Head of caudate nucleus (tissue), 42 donors: ENCODE measurements around the gene CCDC182.
A peak's percentile ranks its signal among the peaks of the same experiment; 100 is the strongest.

Experiments used
- DNase-seq, 42 donors: peaks; one replicate each; pipeline versions ENCODE4 v3.0.0 to v3.0.0-alpha.2; 2020 to 2021; ENCODE audit warnings: mixed read lengths in 7 of 42
- intact Hi-C: fragments of 100-400 bp; cut with DNase I; formaldehyde crosslinking; loops from one replicate; pipeline ENCODE4 v1.15.0; 2022

Gene CCDC182

DNA sequence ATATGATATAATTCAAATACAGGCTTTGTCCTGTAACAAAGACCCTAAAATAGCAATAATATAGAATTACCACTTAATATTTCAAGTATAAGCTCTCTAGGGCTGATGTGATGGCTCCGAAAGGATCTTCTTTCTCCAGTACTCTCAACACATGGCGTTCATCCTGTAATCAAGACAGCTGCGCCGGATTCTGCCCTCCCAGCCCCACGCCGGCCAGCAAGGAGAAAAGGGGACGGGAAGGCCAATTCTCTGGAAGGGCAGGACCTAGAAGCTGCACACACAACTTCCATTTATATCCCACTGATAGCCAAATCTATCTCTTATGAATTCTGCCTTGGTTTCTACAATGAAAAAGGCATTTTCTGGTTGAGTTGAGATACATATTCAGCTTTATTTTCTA, 32.0 kb downstream of the CCDC182 start:
- intact Hi-C loops: no loop called here

DNA sequence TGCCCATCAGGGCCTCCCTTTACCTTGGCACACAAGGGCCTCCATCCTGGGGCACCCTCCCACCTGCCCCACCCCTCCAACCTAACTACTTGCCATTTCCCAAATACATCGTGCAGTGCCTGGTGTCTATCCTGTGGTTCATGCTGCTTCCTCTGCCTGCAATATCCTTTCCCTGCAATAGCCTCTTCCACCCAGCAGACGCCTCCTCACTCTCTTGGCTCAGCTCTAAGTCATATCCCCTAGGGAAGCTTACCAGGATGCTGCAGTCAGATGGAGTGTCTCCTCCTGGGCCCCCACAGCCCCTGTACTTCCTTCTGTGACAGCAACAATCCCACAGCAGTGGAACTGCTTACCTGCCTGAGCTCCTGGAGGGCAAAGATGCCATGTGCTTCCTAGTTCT, 36.7 kb downstream of the CCDC182 start:
- intact Hi-C loops: no loop called here
- peak in 2 of 42 donors; percentile 20 to 39 for DNase-seq

More for the DNA sequence above, 32.0 kb downstream of the CCDC182 start:
- DNase-seq: no peak

DNA sequence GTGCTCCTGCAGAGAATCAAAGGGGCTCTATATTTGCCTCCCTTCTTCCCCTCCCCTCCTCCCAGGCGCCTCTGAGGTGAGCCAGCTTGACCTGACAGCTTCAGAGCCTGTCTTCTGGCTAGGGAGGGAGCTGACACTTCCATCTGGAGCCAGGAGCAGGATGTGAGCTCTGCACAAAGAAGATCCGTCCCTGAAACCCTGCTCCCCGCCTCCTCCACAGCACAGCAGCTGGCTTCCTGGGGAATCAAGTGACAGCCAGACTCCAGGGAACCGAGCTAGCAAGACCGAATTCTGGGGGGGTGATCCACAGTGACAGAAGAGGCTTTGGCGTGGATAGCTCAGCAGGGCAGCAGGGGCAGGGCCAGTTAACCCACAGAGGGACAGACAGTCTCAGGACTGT, 37.2 kb downstream of the CCDC182 start:
- peak in 39 of 42 donors; percentile 11 to 86 (median 51) for DNase-seq
- intact Hi-C loops: no loop called here

DNA sequence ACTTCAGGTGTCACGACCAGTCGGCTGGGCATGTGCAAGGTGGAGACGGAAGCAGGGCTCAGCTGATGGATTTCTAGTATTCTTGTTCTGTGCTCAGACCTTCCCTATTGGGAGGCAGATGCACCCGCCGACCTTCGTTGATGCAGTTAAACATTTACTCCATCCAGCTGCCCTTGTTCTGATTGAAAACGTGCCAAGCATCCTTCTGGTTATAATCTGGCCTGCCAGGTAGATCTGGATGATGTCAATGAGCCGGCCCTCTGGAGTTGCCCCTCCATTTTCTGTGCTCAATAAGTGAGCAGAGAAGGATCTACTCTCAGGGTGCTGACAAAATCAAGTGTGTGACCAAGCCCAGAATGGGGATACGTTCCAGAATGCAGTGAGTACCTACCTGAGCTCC, 38.3 kb downstream of the CCDC182 start:
- DNase-seq: peak in 1 of 42 donors; percentile 40
- intact Hi-C loops: no loop called here

DNA sequence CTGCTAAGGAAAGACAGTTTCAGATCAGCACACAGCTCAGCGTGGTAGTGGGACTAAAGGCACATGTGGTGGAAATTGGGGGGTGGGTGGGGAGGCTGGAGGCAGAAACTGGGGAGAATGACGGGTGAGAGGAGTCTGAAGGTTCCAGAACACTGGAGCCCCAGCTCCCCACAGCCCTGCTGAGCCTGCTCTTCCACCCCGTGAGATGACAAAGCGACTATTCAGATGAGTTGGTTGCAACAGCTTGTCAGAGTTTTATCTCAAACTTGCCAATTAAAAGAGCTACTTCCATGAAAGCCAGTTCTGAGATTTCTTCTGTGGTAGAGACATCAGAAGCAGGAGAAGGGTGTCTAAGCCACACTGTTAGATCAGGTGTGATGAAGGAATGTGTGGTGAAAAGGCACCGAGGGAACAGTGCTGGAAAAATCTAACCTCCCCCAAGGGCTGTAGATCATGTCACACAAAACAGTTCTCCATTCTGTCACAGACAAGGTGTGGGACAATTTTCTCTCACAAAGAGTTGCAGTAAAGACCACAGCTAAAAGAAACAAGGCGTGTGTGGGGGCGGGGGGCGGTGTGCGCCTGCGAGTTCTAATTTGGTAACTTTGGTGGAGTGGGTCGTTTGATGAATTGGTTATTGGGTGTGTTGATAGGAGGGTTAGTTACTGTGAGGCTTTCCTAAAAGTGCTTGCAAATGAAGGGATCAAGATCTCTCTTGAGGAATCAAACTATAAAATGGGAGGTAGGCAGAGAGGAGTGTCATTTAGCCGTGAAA, 39.0 kb downstream of the CCDC182 start:
- intact Hi-C loops: no loop called here
- DNase-seq: peak in 2 of 42 donors; percentile 25 to 39

DNA sequence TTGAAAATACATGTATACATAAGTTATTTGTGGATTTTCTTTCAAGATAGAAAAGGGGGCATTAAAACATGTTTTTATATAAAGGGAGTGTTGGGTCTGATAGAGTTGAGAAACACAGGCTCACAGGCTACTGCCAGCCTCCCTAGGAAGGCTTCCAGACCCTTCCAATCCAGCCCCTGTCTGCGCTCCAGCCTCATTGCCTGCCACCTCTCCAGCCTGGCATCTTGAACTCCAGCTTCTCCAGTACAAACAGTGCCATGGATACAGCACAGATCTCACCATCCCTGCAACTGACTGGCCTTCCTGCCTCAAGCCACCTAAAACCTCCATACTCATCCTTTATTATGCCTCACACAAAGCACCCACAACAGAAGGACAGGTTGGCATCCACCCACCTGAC, 40.7 kb downstream of the CCDC182 start:
- intact Hi-C loops: no loop called here
- DNase-seq: peak in 1 of 42 donors; percentile 21

DNA sequence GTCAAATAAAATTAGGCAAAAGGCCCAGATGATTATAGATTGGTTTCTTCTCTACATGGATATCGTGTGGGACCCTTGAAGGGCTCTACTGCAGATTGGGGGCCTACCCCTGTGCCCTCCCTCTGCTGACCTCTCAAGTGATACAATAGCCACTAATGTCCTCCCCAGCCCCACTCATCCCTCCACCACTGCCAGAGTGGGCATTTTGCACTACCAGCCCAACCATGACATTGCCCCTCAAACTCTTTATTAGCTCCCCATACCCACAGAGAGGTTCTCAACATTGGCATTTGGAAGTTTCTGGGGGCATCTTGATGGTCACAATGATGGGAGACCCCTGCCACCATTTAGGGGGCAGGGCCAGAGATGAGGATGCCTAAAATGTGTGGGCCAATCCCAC, 41.8 kb downstream of the CCDC182 start:
- DNase-seq: no peak
- intact Hi-C loops: no loop called here

DNA sequence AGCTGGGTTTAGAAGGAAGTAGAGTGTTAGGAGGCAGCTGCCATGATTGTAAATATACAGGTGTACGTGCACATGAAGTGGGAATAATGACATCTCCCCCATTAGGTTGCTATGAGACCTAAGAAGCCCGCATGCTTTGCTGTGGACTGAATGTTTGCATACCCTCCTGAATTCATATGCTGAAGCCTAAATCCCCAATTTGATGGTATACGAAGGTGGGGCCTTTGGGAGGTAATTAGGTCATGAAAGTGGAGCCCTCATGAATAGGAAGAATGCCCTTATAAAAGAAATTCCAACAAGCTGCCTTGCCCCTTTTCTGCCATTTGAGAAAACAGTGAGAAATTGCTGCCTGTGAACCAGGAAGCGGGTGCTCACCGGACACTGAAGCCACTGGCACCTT, 44.0 kb downstream of the CCDC182 start:
- DNase-seq: no peak
- intact Hi-C loops: no loop called here

DNA sequence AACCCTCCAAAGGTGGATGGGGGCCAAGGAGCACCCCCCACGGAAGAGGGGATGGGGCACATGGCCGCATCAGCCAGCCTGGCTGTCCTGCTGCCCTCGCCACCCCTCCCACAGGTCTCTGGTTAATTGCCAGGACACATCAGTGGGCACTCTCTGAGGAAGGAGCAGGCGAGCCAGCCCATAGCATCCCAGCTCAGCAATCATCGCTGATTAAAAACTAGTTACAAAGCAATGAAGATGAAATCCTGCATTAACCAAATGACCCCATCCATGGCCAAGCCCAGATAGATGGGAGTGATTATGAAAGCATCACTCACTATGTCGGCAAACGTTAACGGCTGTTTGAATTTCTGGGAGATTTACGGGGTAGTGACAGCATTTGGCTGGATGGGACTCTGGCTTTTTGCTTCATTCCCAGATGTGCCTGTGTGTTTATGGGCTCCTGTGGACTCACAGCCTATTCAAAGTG, 45.3 kb downstream of the CCDC182 start:
- DNase-seq: no peak
- intact Hi-C loops: no loop called here

DNA sequence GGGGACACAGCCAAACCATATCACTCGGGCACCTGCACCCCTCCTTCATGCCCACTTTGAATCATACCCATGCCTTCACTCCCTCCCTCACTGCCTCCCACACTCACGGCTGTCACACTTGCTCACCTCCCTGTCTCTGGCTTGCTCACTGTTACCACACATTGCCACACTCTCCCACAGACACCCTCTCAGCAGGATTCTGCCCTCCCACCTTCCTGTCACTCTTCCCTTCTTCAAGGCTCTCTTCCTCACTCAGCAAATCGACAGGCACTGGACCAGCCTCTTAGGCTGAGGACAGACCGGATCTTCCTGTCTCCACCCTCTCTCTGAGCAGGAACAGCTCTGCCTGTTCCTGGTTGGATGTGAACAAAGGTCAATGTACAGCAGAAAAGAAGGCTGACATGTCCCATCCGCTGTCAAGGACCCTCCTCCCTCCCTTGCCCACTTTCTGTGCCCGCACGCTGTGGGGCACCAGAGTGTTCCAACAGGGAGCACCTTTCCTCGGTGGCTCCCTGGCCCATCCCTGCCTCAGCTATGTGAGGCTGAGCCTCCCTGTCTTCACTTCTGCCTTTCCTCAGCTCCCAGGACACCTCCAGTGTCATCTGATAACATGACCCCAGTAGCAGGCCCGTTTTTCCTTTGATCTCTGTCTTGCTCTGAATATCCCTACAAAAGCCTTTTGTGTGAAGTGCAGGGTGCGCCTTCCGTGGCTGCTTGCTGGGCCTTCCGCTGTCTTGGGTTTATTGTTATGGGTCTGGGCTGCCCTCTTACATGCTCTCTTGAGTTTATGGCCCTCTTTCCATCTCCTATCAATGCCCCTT, 47.0 kb downstream of the CCDC182 start:
- DNase-seq: peak in 30 of 42 donors; percentile 14 to 81 (median 42)
- intact Hi-C loops: no loop called here

DNA sequence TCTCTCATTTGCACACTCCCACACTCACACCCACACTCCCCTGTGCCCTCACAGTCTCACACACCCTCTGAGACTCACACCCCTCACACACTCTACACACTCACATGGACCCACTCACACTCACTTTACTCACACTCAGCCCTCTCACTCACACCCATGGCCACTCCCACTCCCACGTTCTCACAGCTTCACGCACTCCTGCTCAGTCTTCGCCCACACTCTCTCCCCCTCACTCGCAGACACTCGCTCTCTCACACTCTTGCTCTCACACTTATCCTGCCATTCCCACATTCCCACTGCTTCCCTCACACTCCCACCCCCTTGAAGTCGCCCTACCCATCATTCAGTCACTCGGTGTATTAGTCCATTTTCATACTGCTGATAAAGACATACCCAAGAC, 47.9 kb downstream of the CCDC182 start:
- intact Hi-C loops: no loop called here
- DNase-seq: no peak

DNA sequence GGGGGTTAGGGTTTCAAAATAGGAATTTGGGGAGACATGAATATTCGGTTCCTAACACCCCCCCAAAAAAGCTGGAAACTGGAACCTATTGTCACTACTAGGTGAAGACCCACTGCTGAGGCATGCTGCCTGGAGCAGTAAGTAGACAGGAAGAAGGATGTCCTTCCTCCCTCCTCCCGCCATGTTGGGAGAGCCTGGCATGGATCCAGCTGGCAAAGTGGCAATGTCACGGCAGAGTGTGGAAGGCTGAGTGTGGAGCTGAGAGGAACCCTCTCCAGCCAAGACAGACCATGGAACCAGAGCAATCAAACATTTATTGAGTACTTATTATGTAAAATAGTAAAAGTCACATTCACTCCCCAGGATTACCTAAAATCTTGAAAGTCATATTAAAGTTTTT, 49.0 kb downstream of the CCDC182 start:
- intact Hi-C loops: no loop called here
- DNase-seq: no peak
